LNCAP (cell line): ENCODE data around the gene POLA1.

Experiments
- CTCF ChIP-seq: fragments of 450-650 bp; IDR thresholded peaks from 2 replicates; pipeline ENCODE4 v1.5.1; 2017; ENCODE audit warnings: mild to moderate bottlenecking

Gene POLA1

GRCh38 chrX:25004040-25004439, 310.3 kb downstream of the POLA1 start:
- no peak for TF ChIP-seq CTCF

GRCh38 chrX:25004485-25005032, 310.8 kb downstream of the POLA1 start:
- no peak for TF ChIP-seq CTCF

GRCh38 chrX:25005034-25005381, 311.3 kb downstream of the POLA1 start:
- no peak for TF ChIP-seq CTCF

- no peak for TF ChIP-seq CTCF
Measured at GRCh38 chrX:25005382-25006185, 311.9 kb downstream of the POLA1 start.

- TF ChIP-seq CTCF = no peak
Measured at GRCh38 chrX:25006586-25007058, 312.9 kb downstream of the POLA1 start.

GRCh38 chrX:25007059-25008053, 313.6 kb downstream of the POLA1 start:
- no peak for TF ChIP-seq CTCF

- no peak for TF ChIP-seq CTCF
Measured at GRCh38 chrX:25009407-25009806, 315.7 kb downstream of the POLA1 start.
